Endothelial cell of umbilical vein (primary cell): ENCODE results near the gene KRT83. TPM values are rescaled to one million over a fixed set of nuclear protein-coding genes. Genes with fewer than 3 reads are reported as not detected.

Experiments used
- BruUV-seq: library from RNA; stranded (reverse); fragments of 400-500 nt; replicated peaks from 2 replicates; lab custom pipeline; 2021; lab: Mats Ljungman, UMichigan
- CTCF ChIA-PET: fragments of 300-600, 350-600 bp; sonication (Branson Sonifier 250); formaldehyde crosslinking; loops from one replicate; lab custom pipeline; 2021; ENCODE audit warnings: antibody characterized with exemption, inconsistent platforms; lab: Charles Lee
- POLR2A ChIA-PET: fragments of 300-600, 350-600 bp; sonication (Branson Sonifier 250); formaldehyde crosslinking; loops from one replicate; lab custom pipeline; 2021; ENCODE audit warnings: antibody characterized with exemption, inconsistent platforms; lab: Charles Lee
- DNase-seq: peaks from one replicate; pipeline ENCODE4 v3.0.0-alpha.2; 2011; ENCODE audit warnings: low read depth, low spot score
- FAIRE-seq: peaks from 2 replicates; lab custom pipeline; 2011; peaks lifted over from hg19 to GRCh38; lab: Jason Lieb, UNC
- H2AFZ ChIP-seq: 2 replicates; pipeline ENCODE4 v1.6.0; 2012; ENCODE audit warnings: low read depth, low read length, control low read depth, inconsistent platforms
- H3K27ac ChIP-seq: 2 replicates; pipeline ENCODE4 v1.5.1; 2011; ENCODE audit warnings: low read depth, mild to moderate bottlenecking, control low read depth, low read length, moderate library complexity; ENCODE audit not compliant: insufficient read depth
- H3K27me3 ChIP-seq, 2 experiments: 2 replicates each; pipeline versions ENCODE4 v1.6.0 to v1.6.1; 2011; ENCODE audit warnings: low read length in 2 of 2, mixed read lengths in 1 of 2; ENCODE audit not compliant: control insufficient read depth in 2 of 2, insufficient read depth in 2 of 2
- H3K36me3 ChIP-seq, 2 experiments: 2 replicates in 1 of 2; 3 replicates in 1 of 2; pipeline ENCODE4 v1.5.1; 2011; ENCODE audit warnings: low read length in 2 of 2, mild to moderate bottlenecking in 1 of 2, moderate library complexity in 1 of 2; ENCODE audit not compliant: control insufficient read depth in 2 of 2, insufficient read depth in 2 of 2; ENCODE audit errors: extremely low read depth in 1 of 2
- H3K4me1 ChIP-seq: 3 replicates; pipeline ENCODE4 v1.5.1; 2011; ENCODE audit warnings: mild to moderate bottlenecking, low read length; ENCODE audit not compliant: control insufficient read depth, insufficient read depth; ENCODE audit errors: extremely low read depth
- H3K4me2 ChIP-seq: 2 replicates; pipeline ENCODE4 v1.6.1; 2011; ENCODE audit warnings: low read length, control low read depth, mixed read lengths; ENCODE audit not compliant: insufficient read depth
- H3K4me3 ChIP-seq, 3 experiments: fragments of 200-600 bp in 1 of 3; sonication (generic), shearing (Covaris generic) in 1 of 3; replicated peaks in 1 of 3; 2 replicates each; pipeline ENCODE4 v1.5.1; 2011 to 2016; ENCODE audit warnings: control low read depth in 3 of 3, low read length in 3 of 3, mild to moderate bottlenecking in 2 of 3, inconsistent platforms in 1 of 3, low read depth in 1 of 3, moderate library complexity in 1 of 3; ENCODE audit not compliant: insufficient read depth in 1 of 3
- H3K79me2 ChIP-seq: 2 replicates; pipeline ENCODE4 v1.6.0; 2012; ENCODE audit warnings: low read length, inconsistent platforms; ENCODE audit not compliant: control insufficient read depth, insufficient read depth
- H3K9ac ChIP-seq: replicated peaks from 2 replicates; pipeline ENCODE3; 2011; ENCODE audit warnings: low read length, control low read depth; ENCODE audit not compliant: insufficient read depth; ENCODE audit errors: extremely low read depth
- H3K9me1 ChIP-seq: replicated peaks from 3 replicates; pipeline ENCODE4 v1.6.0; 2011; ENCODE audit warnings: mild to moderate bottlenecking, low read length; ENCODE audit not compliant: control insufficient read depth, insufficient read depth; ENCODE audit errors: extremely low read depth
- H3K9me3 ChIP-seq: replicated peaks from 2 replicates; pipeline ENCODE4 v1.5.1; 2012; ENCODE audit warnings: low read length, inconsistent platforms; ENCODE audit not compliant: control insufficient read depth, insufficient read depth
- H4K20me1 ChIP-seq: replicated peaks from 2 replicates; pipeline ENCODE3; 2011; ENCODE audit warnings: mild to moderate bottlenecking, low read length; ENCODE audit not compliant: control insufficient read depth, insufficient read depth; ENCODE audit errors: extremely low read depth
- EZH2 ChIP-seq: IDR thresholded peaks from 2 replicates; pipeline ENCODE4 v1.6.1; 2012; ENCODE audit warnings: borderline replicate concordance, low read depth, mild to moderate bottlenecking, moderate library complexity, low read length, inconsistent platforms; ENCODE audit not compliant: severe bottlenecking
- FOS ChIP-seq: IDR thresholded peaks from 2 replicates; pipeline ENCODE4 v1.6.1; 2011; ENCODE audit warnings: mild to moderate bottlenecking, low read length, moderate library complexity, borderline replicate concordance; ENCODE audit not compliant: insufficient read depth
- GATA2 ChIP-seq: IDR thresholded peaks from 2 replicates; pipeline ENCODE4 v1.7.0; 2011; ENCODE audit warnings: low read depth, mild to moderate bottlenecking, moderate library complexity, mixed read lengths, low read length; ENCODE audit not compliant: insufficient read length, insufficient read depth
- JUN ChIP-seq: IDR thresholded peaks from 2 replicates; pipeline ENCODE4 v1.6.1; 2011; ENCODE audit warnings: borderline replicate concordance, low read depth; ENCODE audit not compliant: insufficient read length, insufficient read depth
- MAX ChIP-seq: IDR thresholded peaks from 2 replicates; pipeline ENCODE4 v1.6.1; 2011; ENCODE audit not compliant: insufficient read depth, insufficient read length
- MYC ChIP-seq: IDR thresholded peaks from one replicate; pipeline ENCODE4 v1.6.1; 2011; ENCODE audit warnings: mild to moderate bottlenecking, low read depth, low read length
- dilution Hi-C: fragments of 300-500 bp; cut with MboI; formaldehyde crosslinking; loops from one replicate; pipeline ENCODE4 v1.15.0; 2019; ENCODE audit warnings: low sequenced_read_pairs; ENCODE audit not compliant: extremely low pct_ligation_motif_present
- intact Hi-C: fragments of 100-400 bp; cut with micrococcal nuclease; formaldehyde crosslinking; loops from one replicate; pipeline ENCODE4 v1.10.0; 2022
- polyA plus RNA-seq, 4 experiments: library from polyadenylated mRNA; depleted of rRNA in 3 of 4; stranded (reverse) in 3 of 4; unstranded in 1 of 4; fragments of >200 nt; gene quantifications; 2 replicates each; pipeline versions ENCODE4 v1.2.1 to v1.2.3, GENCODE V29; 2011 to 2012; ENCODE audit warnings: missing spikeins in 1 of 4
- total RNA-seq: library from RNA; stranded (reverse); gene quantifications from 2 replicates; pipeline ENCODE4 v1.2.3, GENCODE V29; 2021
- TF ChIP-seq, protein P1 (sequence below), 2 donors: IDR thresholded peaks; 1 replicate in 1 of 2; 2 replicates in 1 of 2; pipeline ENCODE4 v1.5.1; 2011; ENCODE audit warnings: low read length in 2 of 2, mild to moderate bottlenecking in 2 of 2, moderate library complexity in 2 of 2, control low read depth in 1 of 2, inconsistent platforms in 1 of 2, low read depth in 1 of 2; ENCODE audit not compliant: insufficient read depth in 1 of 2; ENCODE audit errors: extremely low read depth in 1 of 2

The KRT83 gene
- total and polyA plus RNA-seq, 2 donors (not counting 3 experiments of a cell fraction or from before 2014, with no cell fraction given) = not detected

- no peak overlapping the region for H3K9ac ChIP-seq
- no peaks in the 10 kb centered on the region for H4K20me1 ChIP-seq
- peaks cover 2 to 10% of the 10 kb centered on the region in 2 experiments for H3K27me3 ChIP-seq
- dilution Hi-C loops = no loop called here
- FAIRE-seq (no peak), DNase-seq (no peak)
- TF ChIP-seq EZH2 (no peak), MAX (no peak), FOS (no peak), GATA2 (no peak), MYC (no peak), JUN (no peak)
- TF ChIP-seq, protein P1, sequence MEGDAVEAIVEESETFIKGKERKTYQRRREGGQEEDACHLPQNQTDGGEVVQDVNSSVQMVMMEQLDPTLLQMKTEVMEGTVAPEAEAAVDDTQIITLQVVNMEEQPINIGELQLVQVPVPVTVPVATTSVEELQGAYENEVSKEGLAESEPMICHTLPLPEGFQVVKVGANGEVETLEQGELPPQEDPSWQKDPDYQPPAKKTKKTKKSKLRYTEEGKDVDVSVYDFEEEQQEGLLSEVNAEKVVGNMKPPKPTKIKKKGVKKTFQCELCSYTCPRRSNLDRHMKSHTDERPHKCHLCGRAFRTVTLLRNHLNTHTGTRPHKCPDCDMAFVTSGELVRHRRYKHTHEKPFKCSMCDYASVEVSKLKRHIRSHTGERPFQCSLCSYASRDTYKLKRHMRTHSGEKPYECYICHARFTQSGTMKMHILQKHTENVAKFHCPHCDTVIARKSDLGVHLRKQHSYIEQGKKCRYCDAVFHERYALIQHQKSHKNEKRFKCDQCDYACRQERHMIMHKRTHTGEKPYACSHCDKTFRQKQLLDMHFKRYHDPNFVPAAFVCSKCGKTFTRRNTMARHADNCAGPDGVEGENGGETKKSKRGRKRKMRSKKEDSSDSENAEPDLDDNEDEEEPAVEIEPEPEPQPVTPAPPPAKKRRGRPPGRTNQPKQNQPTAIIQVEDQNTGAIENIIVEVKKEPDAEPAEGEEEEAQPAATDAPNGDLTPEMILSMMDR (IDR thresholded peaks at IDR 0.05; ENCODE audit: extremely low read depth in 1 of 2, insufficient read depth in 1 of 2, low read depth in 1 of 2, low read length in 2 of 2) = no peak
- H3K79me2 ChIP-seq = no peaks in the 10 kb centered on the region
- intact Hi-C loops = no loop called here
- ChIA-PET CTCF (interaction anchor here (0.8 to 1.6 kb wide), 6 partner anchors 8 to 616 kb away, joined by 3 to 5 read pairs (median 3); no protein-coding TSS in a partner anchor), POLR2A (no interaction called here)
- H3K9me3 ChIP-seq = no peaks in the 10 kb centered on the region
- H2AFZ ChIP-seq = no peak overlapping the region
- H3K36me3 ChIP-seq = no peaks in the 10 kb centered on the region
- BruUV-seq = no TSS peak
- no peak overlapping the region for H3K4me2 ChIP-seq
- no peak overlapping the region for H3K27ac ChIP-seq
- H3K4me3 ChIP-seq = no peak overlapping the region
- no peaks in the 10 kb centered on the region for H3K9me1 ChIP-seq
- no peaks in the 10 kb centered on the region for H3K4me1 ChIP-seq
These were observed 43.8 kb upstream of the KRT83 start for GRCh38 chr12:52364901-52365489.
